ENCODE measurements around the gene PNMA3.
"Not testable (repeated sequence)": the region's sequence is repeated elsewhere in the genome, so short reads cannot be mapped to it uniquely, and the experiment has no call there.

- TF ChIP-seq YY1 (IDR thresholded peaks at IDR 0.05; ENCODE audit: insufficient read depth, insufficient read length); ZNF274 (IDR thresholded peaks at IDR 0.05; ENCODE audit: low read depth, low read length): not testable (repeated sequence)
Observed at GRCh38 chrX:153104959-153105358, 48.7 kb downstream of the PNMA3 start.

All from NT2/D1 (cell line).